Measurements from ENCODE around the gene PRR15.

PRR15 gene

GRCh38 chr7:29548823-29549222, 14.8 kb upstream of the PRR15 start (continued):
- TF ChIP-seq, protein P1, sequence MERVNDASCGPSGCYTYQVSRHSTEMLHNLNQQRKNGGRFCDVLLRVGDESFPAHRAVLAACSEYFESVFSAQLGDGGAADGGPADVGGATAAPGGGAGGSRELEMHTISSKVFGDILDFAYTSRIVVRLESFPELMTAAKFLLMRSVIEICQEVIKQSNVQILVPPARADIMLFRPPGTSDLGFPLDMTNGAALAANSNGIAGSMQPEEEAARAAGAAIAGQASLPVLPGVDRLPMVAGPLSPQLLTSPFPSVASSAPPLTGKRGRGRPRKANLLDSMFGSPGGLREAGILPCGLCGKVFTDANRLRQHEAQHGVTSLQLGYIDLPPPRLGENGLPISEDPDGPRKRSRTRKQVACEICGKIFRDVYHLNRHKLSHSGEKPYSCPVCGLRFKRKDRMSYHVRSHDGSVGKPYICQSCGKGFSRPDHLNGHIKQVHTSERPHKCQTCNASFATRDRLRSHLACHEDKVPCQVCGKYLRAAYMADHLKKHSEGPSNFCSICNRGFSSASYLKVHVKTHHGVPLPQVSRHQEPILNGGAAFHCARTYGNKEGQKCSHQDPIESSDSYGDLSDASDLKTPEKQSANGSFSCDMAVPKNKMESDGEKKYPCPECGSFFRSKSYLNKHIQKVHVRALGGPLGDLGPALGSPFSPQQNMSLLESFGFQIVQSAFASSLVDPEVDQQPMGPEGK (CRISPR knock-in tag; IDR thresholded peaks at IDR 0.05; ENCODE audit: borderline replicate concordance): no peak
- TF ChIP-seq ESRRG (CRISPR knock-in tag; IDR thresholded peaks at IDR 0.05): no peak
- TF ChIP-seq, protein P2, sequence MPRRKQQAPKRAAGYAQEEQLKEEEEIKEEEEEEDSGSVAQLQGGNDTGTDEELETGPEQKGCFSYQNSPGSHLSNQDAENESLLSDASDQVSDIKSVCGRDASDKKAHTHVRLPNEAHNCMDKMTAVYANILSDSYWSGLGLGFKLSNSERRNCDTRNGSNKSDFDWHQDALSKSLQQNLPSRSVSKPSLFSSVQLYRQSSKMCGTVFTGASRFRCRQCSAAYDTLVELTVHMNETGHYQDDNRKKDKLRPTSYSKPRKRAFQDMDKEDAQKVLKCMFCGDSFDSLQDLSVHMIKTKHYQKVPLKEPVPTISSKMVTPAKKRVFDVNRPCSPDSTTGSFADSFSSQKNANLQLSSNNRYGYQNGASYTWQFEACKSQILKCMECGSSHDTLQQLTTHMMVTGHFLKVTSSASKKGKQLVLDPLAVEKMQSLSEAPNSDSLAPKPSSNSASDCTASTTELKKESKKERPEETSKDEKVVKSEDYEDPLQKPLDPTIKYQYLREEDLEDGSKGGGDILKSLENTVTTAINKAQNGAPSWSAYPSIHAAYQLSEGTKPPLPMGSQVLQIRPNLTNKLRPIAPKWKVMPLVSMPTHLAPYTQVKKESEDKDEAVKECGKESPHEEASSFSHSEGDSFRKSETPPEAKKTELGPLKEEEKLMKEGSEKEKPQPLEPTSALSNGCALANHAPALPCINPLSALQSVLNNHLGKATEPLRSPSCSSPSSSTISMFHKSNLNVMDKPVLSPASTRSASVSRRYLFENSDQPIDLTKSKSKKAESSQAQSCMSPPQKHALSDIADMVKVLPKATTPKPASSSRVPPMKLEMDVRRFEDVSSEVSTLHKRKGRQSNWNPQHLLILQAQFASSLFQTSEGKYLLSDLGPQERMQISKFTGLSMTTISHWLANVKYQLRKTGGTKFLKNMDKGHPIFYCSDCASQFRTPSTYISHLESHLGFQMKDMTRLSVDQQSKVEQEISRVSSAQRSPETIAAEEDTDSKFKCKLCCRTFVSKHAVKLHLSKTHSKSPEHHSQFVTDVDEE (CRISPR knock-in tag; IDR thresholded peaks at IDR 0.05): no peak
- no peak for TF ChIP-seq GLIS3 (CRISPR knock-in tag; IDR thresholded peaks at IDR 0.05)
- TF ChIP-seq ZC3H10 (CRISPR knock-in tag; IDR thresholded peaks at IDR 0.05): no peak
- no peak for TF ChIP-seq ISL1 (CRISPR knock-in tag; IDR thresholded peaks at IDR 0.05)

DNA sequence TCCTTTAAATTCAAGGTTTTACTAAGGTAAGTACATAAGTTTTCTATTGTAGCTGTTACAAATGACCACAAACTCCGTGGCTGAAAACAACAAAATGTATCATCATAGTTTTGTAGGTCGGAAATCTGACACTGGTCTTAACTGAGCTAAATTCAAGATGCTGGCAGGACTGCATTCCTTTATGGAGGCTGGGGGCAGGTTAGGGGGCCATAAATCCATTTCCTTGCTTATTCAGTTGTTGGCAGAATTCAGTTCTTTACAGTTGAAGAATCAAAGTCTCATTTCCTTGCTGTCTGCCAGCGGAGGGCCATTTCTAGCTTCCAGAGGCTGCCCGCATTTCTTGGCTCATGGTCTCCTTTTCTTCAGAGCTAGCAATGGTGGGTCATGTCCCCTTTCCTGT, 11.2 kb upstream of the PRR15 start:
- ATAC-seq: no peak
- TF ChIP-seq, protein P1 (CRISPR knock-in tag; IDR thresholded peaks at IDR 0.05; ENCODE audit: borderline replicate concordance): no peak
- no peak for TF ChIP-seq ESRRG (CRISPR knock-in tag; IDR thresholded peaks at IDR 0.05)
- TF ChIP-seq, protein P3, sequence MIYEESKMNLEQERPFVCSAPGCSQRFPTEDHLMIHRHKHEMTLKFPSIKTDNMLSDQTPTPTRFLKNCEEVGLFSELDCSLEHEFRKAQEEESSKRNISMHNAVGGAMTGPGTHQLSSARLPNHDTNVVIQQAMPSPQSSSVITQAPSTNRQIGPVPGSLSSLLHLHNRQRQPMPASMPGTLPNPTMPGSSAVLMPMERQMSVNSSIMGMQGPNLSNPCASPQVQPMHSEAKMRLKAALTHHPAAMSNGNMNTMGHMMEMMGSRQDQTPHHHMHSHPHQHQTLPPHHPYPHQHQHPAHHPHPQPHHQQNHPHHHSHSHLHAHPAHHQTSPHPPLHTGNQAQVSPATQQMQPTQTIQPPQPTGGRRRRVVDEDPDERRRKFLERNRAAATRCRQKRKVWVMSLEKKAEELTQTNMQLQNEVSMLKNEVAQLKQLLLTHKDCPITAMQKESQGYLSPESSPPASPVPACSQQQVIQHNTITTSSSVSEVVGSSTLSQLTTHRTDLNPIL (CRISPR knock-in tag; IDR thresholded peaks at IDR 0.05; ENCODE audit: low read depth): no peak
- no peak for TF ChIP-seq BACH2 (CRISPR knock-in tag; IDR thresholded peaks at IDR 0.05; ENCODE audit: borderline replicate concordance)
- TF ChIP-seq, protein P2 (CRISPR knock-in tag; IDR thresholded peaks at IDR 0.05): no peak
- no peak for TF ChIP-seq CSDC2 (CRISPR knock-in tag; IDR thresholded peaks at IDR 0.05)
- TF ChIP-seq ZNF565 (CRISPR knock-in tag; conservative IDR thresholded peaks at IDR 0.05; ENCODE audit: low read depth): no peak
- no peak for TF ChIP-seq RARB (CRISPR knock-in tag; IDR thresholded peaks at IDR 0.05)
- TF ChIP-seq CSRNP3 (CRISPR knock-in tag; IDR thresholded peaks at IDR 0.05): no peak
- no peak for TF ChIP-seq ZNF70 (CRISPR knock-in tag; IDR thresholded peaks at IDR 0.05)
- TF ChIP-seq ISL1 (CRISPR knock-in tag; IDR thresholded peaks at IDR 0.05): no peak
- TF ChIP-seq TOX (CRISPR knock-in tag; IDR thresholded peaks at IDR 0.05; ENCODE audit: borderline replicate concordance): no peak
- TF ChIP-seq GLIS3 (CRISPR knock-in tag; IDR thresholded peaks at IDR 0.05): no peak
- no peak for TF ChIP-seq ARNTL (CRISPR knock-in tag; IDR thresholded peaks at IDR 0.05; ENCODE audit: borderline replicate concordance, low read depth)
- TF ChIP-seq ZC3H10 (CRISPR knock-in tag; IDR thresholded peaks at IDR 0.05): no peak
- TF ChIP-seq, protein P4, sequence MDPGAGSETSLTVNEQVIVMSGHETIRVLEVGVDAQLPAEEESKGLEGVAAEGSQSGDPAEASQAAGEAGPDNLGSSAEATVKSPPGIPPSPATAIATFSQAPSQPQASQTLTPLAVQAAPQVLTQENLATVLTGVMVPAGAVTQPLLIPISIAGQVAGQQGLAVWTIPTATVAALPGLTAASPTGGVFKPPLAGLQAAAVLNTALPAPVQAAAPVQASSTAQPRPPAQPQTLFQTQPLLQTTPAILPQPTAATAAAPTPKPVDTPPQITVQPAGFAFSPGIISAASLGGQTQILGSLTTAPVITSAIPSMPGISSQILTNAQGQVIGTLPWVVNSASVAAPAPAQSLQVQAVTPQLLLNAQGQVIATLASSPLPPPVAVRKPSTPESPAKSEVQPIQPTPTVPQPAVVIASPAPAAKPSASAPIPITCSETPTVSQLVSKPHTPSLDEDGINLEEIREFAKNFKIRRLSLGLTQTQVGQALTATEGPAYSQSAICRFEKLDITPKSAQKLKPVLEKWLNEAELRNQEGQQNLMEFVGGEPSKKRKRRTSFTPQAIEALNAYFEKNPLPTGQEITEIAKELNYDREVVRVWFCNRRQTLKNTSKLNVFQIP (CRISPR knock-in tag; IDR thresholded peaks at IDR 0.05; ENCODE audit: borderline replicate concordance, low read depth): no peak
- no peak for TF ChIP-seq ZFP30 (CRISPR knock-in tag; IDR thresholded peaks at IDR 0.05)
- no peak for TF ChIP-seq OSR1 (CRISPR knock-in tag; IDR thresholded peaks at IDR 0.05)

Data from SK-N-SH treated with all-trans-retinoic acid at 6 μM for 48 hours (cell line).